GM21529 (cell line): Measurements from ENCODE around the gene SNAI3.

ENCODE experiments used
- ATAC-seq: cut with Tn5 transposase; IDR thresholded peaks from one replicate; pipeline ENCODE4 v1.9.1; 2021; ENCODE audit not compliant: unreplicated experiment

Gene SNAI3

DNA sequence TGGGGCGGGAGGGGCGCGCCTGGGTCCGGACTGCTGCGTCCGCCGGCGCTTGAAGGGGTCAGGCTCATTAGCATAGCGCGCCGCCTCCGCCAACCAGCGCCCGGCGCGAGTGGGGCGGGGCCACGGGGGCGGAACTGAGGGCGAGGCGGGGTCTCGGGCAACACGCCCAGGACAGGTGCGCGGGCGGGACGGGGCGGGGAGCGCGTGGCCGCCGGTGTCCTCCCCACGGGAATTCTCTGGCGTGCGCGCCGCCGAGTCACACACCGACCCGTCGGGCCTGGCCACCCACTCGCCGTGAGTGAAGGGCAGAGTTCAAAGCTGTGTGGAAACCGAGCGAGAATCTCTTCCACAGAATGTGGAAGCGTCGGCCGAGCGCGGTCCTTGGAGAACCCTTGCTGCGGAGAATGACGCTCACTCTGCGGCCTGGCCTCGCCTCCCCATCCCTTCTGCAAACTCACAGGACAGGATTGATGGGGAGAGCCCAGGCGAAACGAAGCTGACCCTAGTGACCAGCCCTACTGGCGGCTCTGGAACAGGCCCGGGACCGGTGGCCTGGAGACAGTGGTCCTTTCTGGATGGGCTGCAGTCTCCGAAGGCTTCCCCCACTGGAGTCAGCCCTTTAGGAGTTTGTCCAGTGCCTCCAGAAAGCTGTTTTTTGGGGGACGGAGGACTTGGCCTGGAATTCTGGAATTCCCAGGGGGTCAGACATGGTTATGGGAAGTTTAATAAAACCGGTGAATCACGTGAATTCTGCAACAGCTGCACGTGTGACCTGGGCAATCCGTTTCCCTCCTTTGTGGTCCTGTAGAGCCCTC is at the start of gene SNAI3:
Gene SNAI3 (minus strand): TSS at position 69 of the 815 bp plus-strand sequence. CDS start 101 bp downstream, outside the sequence.
- peak; percentile 70 for ATAC-seq

DNA sequence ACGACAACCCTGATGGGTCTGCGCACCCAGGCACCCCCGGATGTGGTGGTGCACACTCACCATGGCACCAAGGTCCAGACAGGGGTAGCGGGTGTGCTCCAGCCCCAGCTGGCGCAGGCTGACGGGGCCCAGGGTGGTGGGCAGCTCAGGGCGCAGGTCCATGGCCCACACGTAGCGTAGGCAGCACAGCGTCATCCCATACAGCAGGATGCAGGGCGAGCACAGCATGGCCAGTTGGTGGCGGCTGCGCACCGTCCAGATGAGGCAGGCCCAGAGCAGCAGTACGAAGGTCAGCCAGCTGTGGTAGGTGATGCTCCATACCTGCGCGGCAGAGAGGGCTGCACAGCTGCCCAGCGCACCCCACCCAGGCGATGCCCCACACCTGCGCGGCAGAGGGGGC is 49.8 kb upstream of the SNAI3 start:
- ATAC-seq = no peak

DNA sequence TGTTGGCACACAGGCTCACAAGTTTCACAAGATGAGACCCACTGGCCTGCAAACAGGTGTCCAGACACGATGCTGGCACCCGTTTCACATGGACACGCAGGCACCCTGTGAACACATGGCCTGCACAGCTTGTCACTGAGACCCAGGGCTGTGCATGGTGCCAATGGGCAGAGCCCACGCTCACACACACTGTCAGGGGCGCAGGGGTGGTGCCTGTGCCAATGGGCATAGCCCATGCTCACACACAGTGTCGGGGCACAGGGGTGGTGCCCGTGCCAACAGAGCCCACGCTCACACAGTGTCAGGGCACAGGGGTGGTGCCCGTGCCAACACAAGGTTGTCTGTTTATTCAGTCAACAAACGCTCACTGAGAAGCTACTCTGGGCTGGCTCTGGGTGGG is 49.3 kb upstream of the SNAI3 start:
- ATAC-seq = no peak

DNA sequence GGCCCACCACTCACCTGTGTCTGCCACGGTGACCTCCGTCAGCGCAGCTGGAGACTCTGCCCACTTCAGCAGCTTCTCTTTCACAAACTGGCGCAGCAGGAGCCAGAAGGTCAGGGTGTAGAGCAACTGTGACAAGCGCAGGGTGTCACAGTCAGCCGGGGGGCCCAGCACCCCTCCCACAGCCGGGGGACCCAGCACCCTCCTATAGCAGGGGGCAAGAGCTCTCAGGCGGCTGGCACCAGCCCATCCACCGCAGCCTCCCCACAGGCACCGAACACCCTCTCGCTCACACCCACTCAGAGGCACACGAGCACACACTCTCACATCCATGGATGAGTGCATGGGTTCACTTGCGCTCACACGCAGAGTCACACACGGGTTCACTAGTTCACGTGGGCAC is 48.8 kb upstream of the SNAI3 start:
- no peak for ATAC-seq

DNA sequence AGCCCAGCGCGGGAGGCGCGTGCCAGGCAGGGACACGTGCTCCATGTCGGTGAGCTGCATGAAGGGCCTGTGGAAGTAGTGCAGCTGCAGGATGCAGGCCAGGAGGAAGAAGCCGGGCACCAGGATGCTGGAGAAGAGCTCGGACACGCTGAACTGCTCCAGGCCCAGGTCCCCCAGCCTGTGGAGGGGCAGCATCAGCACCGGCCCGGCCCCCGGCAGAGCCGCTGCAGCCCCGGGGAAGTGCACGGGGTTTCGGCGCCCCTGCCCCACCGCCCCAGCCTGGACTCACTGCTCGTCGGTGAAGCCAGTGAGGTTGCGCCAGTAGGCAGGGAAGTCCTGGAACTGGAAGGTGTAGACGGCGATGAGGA is 48.0 kb upstream of the SNAI3 start:
- ATAC-seq = no peak

DNA sequence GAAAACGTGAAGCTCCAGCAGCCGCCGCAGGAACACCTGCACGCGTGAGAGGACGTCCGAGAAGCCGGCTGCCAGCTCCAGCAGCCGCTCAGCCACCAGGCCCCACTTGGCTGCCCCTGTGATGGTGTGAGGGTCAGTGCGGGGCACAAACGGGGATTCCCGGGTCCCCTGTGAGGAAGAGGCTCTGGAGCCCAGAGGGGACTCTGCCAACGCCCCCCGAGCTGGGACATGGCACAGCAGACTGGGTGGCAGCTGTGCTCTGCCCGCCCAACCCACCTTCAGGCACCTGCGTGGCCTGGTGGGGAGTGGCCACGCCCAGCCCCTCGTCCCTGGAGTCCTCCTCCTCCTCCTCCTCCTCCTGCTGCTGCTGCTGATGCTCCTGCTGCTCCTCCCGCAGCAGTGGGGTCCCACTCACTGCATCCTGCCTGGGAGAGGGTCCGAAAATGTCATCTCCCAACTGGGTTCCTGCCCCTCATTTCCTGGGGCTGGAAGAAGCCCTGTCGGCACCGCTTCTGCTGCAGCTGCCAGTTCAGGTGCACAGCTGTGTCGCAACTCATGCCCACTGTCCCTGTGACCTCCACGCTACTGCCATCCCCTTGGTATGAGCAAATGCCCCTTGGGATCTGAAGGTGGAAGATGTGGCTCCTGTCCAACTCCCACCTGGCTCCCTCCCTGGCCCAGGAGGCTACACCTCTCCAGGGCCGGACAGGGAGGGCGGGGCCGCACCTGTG is 47.5 kb upstream of the SNAI3 start:
- ATAC-seq = no peak

DNA sequence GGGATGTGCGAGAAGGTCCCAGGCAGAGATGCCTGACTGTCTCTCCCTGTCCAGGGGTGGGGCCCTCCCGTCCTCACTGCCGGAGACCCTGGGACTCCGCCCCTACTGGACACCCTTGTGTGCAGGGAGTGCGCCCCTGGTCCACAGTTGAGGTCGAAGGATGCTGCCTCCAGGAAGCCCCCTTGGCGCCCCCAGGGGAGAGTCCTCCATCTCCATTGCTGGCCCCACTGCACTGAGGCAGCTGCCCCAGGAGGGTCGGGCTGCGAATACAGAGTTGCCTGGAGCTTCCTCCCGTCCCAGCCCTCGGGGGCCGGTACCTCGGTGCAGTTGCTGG is 46.6 kb upstream of the SNAI3 start:
- no peak for ATAC-seq

DNA sequence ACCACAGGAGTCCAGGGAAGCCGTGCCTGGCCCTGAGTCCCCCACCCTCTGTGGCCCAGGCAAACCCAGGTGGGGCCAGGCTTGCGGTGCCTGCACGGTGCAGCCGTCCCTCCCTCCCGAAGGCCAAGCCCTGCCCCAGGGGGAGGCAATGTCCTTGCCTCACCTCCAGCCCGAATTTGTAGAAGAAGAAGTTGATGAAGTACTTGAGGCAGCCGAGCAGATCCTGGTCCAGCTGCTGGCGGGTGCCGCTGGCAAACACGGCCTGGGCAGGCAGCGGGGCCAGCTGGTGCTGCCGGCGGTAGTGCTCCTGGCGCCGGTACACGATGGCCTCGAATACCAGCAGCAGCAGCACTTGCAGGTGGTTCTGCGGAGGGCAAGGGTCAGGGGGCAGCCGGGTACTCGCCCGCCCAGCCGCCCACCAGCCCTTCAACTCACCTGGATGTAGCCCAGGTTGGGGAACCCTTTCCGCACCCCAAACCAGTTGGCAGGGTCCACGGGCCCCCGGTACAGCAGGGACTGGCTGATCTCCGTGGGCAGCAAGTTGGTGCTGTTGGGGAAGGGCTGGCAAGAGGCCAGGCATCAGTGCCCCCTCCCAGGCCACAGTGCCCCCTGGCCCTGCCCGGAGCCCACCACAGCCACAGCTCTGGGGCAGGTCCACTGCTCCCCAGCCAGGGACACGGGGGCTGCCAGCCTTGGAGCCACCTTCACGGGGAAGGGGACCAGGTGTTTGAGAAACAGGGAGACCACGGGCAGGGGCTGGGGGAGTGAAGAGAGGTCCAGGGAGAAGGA is 46.1 kb upstream of the SNAI3 start:
- no peak for ATAC-seq

DNA sequence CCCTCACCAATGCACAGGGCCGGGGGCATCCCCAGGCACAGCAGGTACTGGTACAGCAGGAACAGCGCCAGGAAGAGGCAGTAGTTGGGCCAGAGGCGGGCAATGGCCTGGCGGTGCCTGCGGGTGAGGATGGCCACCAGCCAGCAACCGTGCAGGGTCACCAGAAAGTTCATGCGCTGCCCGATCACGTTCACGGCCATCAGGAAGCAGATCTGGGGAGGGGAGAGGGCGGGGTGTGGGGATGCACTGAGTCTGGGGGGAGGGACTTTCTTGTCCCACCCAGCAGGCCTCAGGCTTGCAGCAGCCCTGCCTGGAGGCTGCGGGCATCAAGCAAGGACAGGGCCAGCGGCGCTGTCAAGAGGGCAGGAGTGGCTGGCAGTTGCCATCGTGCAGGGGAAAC is 45.4 kb upstream of the SNAI3 start:
- ATAC-seq = no peak

DNA sequence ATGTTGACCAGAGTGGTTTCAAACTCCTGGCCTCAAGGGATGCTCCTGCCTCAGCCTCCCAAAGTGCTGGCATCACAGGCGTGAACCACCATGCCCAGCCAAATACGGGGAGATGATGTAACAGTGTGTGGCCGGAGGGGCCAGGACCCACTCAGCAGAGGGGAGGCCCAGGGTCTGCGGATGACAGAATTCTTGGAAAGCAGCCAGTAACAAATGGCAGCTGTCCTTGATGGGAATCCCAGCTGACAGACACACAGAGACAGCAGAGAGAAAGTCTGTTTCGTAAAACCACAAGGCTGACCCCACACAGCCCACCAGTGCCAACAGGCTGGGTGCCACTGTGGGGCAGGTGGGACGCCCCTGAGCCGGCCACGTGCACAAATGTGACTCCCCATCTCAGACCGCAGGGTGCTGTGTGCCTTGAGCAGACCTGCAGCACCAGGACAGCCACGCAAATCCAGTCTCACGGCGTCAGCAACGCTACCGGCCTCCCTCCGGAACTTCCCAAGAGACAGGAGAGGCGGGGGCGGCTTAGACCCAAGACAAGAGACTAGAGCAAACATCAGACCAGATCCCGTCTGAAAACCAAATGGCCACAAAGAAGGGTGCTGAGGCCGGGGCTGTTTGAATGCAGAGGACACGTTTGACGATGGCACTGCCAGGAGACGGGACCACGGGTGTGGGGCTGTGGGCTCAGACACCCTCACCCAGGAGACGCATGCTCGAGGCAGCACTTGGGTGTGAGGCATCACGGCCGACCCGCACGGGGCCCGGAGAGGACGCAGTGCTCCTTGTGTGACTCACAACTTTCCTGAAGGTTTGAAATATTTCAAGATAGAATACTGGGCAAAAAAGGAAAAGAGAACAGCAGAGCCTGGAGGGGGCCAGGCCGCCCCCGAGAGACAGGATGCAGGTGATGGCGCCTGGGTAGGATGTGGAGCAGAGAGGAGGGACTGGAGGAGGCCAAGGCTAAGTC is 44.6 kb upstream of the SNAI3 start:
- no peak for ATAC-seq

DNA sequence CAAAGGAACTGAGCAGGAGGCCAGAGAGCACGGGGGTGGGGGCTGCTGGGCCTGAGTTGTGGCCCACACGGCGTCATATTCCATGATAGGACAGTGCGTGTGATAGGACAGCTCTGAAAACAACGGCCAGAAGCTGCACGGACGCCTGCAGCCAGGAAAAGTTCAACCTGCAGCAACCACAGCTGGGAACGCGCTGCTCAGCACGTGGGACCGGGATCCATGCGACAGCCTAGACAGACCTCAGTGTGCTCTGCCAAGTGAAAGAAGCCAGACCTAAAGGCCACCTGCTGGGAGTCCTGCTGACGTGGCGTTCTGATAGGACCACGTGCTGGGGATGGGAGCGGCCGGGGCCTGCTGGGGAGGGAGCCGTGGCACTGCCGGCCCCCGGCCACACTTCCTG is 41.6 kb upstream of the SNAI3 start:
- no peak for ATAC-seq

DNA sequence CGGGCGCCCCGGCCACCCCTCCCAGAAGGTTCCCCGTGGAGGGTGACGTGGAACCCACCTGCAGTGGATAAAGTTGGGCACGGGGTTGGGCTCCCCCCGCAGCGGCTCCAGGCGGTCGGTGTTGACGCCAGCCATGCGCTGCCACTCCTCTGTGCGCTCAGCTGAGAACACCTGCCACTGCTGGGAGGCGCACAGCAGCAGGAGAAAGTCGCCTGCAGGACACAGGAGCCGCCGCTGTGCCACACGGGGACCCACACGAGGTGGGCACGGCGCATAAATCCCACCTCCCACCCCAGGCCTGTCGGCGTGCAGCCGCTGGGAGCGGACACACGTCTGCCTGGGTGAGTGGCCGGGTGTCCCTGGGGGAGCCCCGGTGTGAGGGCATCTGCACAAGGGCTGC is 40.7 kb upstream of the SNAI3 start:
- ATAC-seq = no peak

DNA sequence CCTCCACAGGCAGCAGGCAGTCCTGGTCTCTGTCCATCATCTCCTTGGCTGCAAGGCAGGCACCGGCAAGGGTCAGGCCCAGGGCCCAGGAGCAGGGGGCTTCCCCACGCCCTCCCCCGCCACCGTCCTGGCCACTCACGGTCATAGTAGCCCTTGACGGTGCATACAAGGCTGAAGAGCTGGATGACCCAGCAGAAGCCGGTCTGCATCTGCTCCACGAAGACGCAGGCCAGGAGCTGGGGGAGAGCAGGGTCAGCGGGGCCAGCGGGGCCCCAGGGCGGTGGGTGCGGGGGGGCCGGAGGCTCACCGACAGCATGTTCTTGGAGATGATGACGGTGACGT is 40.1 kb upstream of the SNAI3 start:
- no peak for ATAC-seq

DNA sequence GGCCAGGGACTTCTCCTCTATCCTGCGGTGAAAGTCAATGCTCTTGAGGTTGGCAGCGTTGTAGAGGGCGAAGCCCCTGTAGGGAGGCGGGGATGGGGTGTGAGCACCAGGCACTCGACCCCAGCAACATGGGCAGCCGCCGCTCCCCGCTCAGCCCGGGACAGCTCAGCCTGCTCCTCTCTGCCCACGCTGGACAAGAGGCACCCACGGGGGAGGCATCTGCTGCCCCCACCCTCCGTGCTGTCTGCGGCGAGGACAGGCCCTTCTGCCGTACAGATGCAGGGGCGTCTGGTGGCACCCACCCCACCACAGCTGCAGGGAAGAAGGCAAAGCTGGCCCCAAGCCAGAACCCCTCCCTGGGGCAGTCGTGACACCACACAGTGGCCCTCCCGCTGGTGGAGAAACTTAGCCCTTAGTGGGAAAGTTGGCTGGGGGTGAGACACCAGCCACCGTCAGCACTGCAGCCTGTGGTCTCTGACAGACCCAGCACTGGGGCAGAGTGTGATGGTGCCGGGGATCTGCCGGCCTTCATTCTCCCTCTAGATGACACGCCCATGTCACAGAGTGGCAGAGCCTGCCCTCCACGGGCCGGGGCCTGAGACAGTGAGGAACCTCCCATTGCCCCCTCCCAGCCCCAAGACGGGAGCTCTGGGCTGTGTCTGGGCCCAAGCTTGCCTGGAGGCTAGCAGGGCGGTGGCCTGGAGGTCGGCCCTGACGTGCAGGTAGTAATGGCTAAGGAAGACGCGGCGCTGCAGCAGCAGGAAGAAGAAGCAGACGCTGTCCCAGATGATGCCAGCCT is 39.5 kb upstream of the SNAI3 start:
- ATAC-seq = no peak

DNA sequence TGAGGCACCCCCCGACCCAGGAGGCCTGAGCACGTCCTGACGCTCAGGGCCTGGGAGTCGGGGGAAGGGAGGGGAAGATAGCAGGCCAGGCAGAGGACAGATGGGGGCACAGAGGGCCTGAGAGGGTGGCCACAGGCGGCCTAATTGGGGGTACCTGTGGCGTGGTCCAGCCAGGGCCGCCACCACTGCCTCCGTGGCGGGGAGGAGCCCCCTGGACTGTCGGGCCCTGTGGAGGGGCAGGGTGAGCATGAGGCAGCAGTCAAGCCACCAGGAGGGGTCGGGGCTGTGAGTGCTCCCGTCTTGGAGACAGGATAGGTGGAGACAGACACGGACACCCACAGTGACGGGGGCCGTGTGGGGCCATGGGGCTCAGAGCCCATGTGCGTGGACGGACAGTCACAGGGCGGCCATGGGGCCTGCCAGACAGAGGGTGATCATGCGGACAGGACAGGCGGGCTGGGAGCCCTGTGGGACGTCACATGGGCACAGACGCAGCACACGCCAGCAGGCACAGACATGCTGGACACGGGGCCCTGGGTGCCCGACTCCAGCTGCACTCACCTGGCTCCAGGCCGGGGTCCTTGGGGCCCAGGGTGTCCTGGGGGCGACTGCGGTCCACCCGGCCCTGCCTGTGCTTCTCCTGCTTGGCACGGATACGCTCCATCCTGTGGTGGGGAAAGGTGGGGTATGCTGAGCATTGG is 38.7 kb upstream of the SNAI3 start:
- no peak for ATAC-seq

DNA sequence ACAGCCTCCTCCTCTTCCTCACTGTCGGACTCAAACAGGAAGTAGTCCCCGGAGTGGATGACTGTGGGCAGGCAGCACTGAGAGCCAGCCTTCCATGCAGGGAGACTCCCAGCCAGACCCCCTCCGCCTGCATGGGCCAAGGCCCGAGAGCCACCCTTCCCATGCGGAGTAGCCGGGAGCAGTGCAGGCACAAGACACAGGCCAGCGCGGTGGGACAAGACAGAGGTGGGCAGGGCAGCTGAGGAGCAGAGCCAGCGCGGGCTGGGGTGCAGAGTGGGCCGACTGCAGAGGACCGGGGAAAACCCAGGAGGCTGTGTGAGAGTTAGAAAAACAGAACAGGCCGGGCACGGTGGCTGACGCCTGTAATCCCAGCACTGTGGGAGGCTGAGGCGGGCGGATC is 37.6 kb upstream of the SNAI3 start:
- no peak for ATAC-seq

DNA sequence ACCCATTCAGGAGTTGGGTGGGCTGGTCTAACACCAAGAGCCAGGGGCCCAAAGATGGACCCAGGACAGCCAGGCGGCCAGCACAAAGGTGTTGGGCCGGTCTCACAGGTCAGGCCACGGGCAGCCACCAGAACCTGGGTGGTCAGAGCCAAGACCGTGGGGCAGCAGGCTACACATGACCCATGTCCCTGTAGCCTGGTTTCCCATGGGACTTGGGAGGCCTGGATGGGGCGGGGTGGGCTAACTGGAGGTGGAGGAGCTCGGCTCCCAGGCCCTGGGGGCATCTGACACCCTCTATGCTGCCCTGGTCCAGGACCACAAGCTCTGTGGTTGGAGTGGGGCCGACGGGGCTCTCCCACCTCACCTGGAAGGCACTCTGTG is 37.2 kb upstream of the SNAI3 start:
- no peak for ATAC-seq

DNA sequence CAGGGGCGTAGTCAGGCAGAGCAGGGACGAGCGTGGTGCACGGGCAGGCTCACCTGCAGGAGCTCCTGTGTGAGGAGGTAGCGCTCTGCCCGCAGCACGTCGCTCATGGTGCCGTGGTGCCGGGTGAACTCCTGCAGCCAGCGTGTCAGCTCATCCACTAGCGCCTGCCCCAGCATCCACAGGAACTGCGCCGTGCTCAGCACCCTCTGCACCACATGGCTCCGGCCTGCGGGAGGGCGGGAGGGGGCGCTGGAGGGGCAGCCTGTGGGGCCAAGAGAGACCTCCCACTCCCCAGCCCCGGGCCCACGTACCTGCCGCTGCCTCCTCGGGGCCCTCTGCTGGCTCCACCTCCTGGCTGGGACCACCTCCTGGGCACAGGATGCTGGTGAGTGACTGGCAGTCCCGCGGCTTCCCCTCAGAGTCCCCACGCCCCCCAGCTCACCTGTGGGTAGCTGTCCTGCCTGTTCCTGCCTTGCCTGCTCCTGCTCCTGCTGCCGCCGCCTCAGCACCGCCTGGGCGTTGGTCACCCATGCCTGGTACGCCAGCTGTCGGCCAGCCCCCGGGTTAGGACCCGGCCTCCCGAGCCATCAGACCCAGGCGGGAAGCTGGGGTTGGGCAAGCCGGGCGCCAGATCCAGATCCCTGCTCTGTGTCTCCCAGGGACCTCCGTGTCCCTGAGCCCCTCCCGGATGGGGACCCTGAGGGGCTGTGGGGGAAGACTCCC is 36.6 kb upstream of the SNAI3 start:
- ATAC-seq = no peak
